Caco-2 (cell line): ENCODE measurements around the gene LEMD2. TPM values are rescaled to one million over a fixed set of nuclear protein-coding genes. Genes with fewer than 3 reads are reported as not detected.

ENCODE experiments used
- BruUV-seq: library from RNA; stranded (reverse); fragments of 400-500 nt; replicated peaks from 2 replicates; lab custom pipeline; 2021; lab: Mats Ljungman, UMichigan
- CTCF ChIA-PET: fragments of 300-600 bp; sonication (Branson Sonifier 250); formaldehyde crosslinking; loops from one replicate; lab custom pipeline; 2022; ENCODE audit warnings: antibody characterized with exemption; lab: Charles Lee
- POLR2A ChIA-PET: fragments of 300-600 bp; sonication (Branson Sonifier 250); formaldehyde crosslinking; loops from one replicate; lab custom pipeline; 2022; ENCODE audit warnings: antibody characterized with exemption; lab: Charles Lee
- DNase-seq, 2 experiments: peaks; one replicate each; pipeline versions ENCODE4 v3.0.0 to v3.0.0-alpha.2; 2020 to 2022
- H3K27me3 ChIP-seq: replicated peaks from 2 replicates; pipeline ENCODE4 v1.6.0; 2011; ENCODE audit warnings: low read length; ENCODE audit not compliant: control insufficient read depth, insufficient read depth
- H3K36me3 ChIP-seq: 2 replicates; pipeline ENCODE4 v1.5.1; 2011; ENCODE audit warnings: low read length; ENCODE audit not compliant: control insufficient read depth, insufficient read depth
- H3K4me1 ChIP-seq: fragments of 250-450 bp; sonication (Bioruptor Pico); 2 replicates; pipeline ENCODE4 v1.5.1; 2020; ENCODE audit warnings: mild to moderate bottlenecking
- H3K4me3 ChIP-seq: 2 replicates; pipeline ENCODE4 v1.5.1; 2011; ENCODE audit warnings: low read depth, mild to moderate bottlenecking, control low read depth, low read length
- H3K9me3 ChIP-seq: fragments of 250-450 bp; sonication (Bioruptor Pico); 2 replicates; pipeline ENCODE4 v1.5.1; 2020; ENCODE audit warnings: mild to moderate bottlenecking, moderate library complexity
- H3K27ac Mint-ChIP-seq: one replicate; pipeline ENCODE4 v1.8.0; 2022; ENCODE audit warnings: mixed read lengths; ENCODE audit not compliant: unreplicated experiment
- H3K27me3 Mint-ChIP-seq: one replicate; pipeline ENCODE4 v1.8.0; 2022; ENCODE audit warnings: mixed read lengths; ENCODE audit not compliant: insufficient read depth, unreplicated experiment
- H3K36me3 Mint-ChIP-seq: one replicate; pipeline ENCODE4 v1.8.0; 2022; ENCODE audit warnings: mild to moderate bottlenecking, mixed read lengths; ENCODE audit not compliant: insufficient read depth, unreplicated experiment
- H3K4me1 Mint-ChIP-seq: one replicate; pipeline ENCODE4 v1.8.0; 2022; ENCODE audit warnings: low read depth, mixed read lengths; ENCODE audit not compliant: unreplicated experiment
- H3K4me3 Mint-ChIP-seq: one replicate; pipeline ENCODE4 v1.8.0; 2022; ENCODE audit warnings: mild to moderate bottlenecking, moderate library complexity, mixed read lengths; ENCODE audit not compliant: unreplicated experiment
- H3K9me3 Mint-ChIP-seq: one replicate; pipeline ENCODE4 v1.8.0; 2022; ENCODE audit warnings: mixed read lengths; ENCODE audit not compliant: unreplicated experiment
- CTCF ChIP-seq, 2 experiments: fragments of 200-600 bp in 1 of 2; IDR thresholded peaks; 1 replicate in 1 of 2; 2 replicates in 1 of 2; pipeline versions ENCODE4 v1.5.1 to v1.8.0; 2011 to 2022; ENCODE audit warnings: antibody characterized with exemption in 1 of 2, control low read depth in 1 of 2, inconsistent platforms in 1 of 2, low read depth in 1 of 2, low read length in 1 of 2, mild to moderate bottlenecking in 1 of 2, moderate library complexity in 1 of 2; ENCODE audit not compliant: insufficient read depth in 1 of 2, severe bottlenecking in 1 of 2, unreplicated experiment in 1 of 2
- intact Hi-C: fragments of 100-400 bp; cut with micrococcal nuclease; formaldehyde crosslinking; loops from one replicate; pipeline ENCODE4 v1.10.0; 2022; ENCODE audit not compliant: unreplicated experiment
- total RNA-seq: library from RNA; stranded (reverse); gene quantifications from 2 replicates; pipeline ENCODE4 v1.2.3, GENCODE V29; 2022

LEMD2 gene
- total RNA-seq, 1 experiment from 2014 or later: 53.2 TPM

GRCh38 chr6:33772902-33773472 lies 15.9 kb downstream of the LEMD2 start:
- H3K4me3 Mint-ChIP-seq: no peak overlapping the region
- TF ChIP-seq CTCF (IDR thresholded peaks at IDR 0.05; ENCODE audit: insufficient read depth in 1 of 2, low read depth in 1 of 2, low read length in 1 of 2, severe bottlenecking in 1 of 2, unreplicated experiment in 1 of 2): no peak
- Histone ChIP-seq H3K9me3 (no peaks in the 10 kb centered on the region), H3K27me3 (no peaks in the 10 kb centered on the region), H3K4me3 (no peak overlapping the region), H3K4me1 (no peaks in the 10 kb centered on the region), H3K36me3 (peaks cover 3% of the 10 kb centered on the region)
- H3K27ac Mint-ChIP-seq: no peak overlapping the region
- DNase-seq: no peak
- no peaks in the 10 kb centered on the region for H3K9me3 Mint-ChIP-seq
- no peaks in the 10 kb centered on the region for H3K4me1 Mint-ChIP-seq
- peaks cover 26% of the 10 kb centered on the region for H3K36me3 Mint-ChIP-seq
- CTCF ChIA-PET: no interaction called here
- POLR2A ChIA-PET: no interaction called here
- intact Hi-C loops: no loop called here
- no peaks in the 10 kb centered on the region for H3K27me3 Mint-ChIP-seq
- BruUV-seq: no TSS peak

- H3K9me3 ChIP-seq: no peaks in the 10 kb centered on the region
- H3K4me1 Mint-ChIP-seq: no peaks in the 10 kb centered on the region
- BruUV-seq: no TSS peak
- H3K36me3 Mint-ChIP-seq: peaks cover 19% of the 10 kb centered on the region
- no peak for DNase-seq
- H3K36me3 ChIP-seq: peaks cover 3% of the 10 kb centered on the region; the same call in 1 of the 2 replicates
- ChIA-PET POLR2A (no interaction called here), CTCF (interaction anchor here (0.6 to 1.4 kb wide), 4 partner anchors 8 to 256 kb away, joined by 3 read pairs; no protein-coding TSS in a partner anchor)
- no peak for TF ChIP-seq CTCF (IDR thresholded peaks at IDR 0.05; ENCODE audit: insufficient read depth in 1 of 2, low read depth in 1 of 2, low read length in 1 of 2, severe bottlenecking in 1 of 2, unreplicated experiment in 1 of 2)
- no peaks in the 10 kb centered on the region for H3K27me3 Mint-ChIP-seq
- H3K4me3 ChIP-seq: no peak overlapping the region
- H3K9me3 Mint-ChIP-seq: no peaks in the 10 kb centered on the region
- no peak overlapping the region for H3K4me3 Mint-ChIP-seq
- H3K4me1 ChIP-seq: no peaks in the 10 kb centered on the region
- intact Hi-C loops: no loop called here
- no peak overlapping the region for H3K27ac Mint-ChIP-seq
- H3K27me3 ChIP-seq: no peaks in the 10 kb centered on the region
These were observed 16.7 kb downstream of the LEMD2 start for GRCh38 chr6:33772082-33772830.

DNA sequence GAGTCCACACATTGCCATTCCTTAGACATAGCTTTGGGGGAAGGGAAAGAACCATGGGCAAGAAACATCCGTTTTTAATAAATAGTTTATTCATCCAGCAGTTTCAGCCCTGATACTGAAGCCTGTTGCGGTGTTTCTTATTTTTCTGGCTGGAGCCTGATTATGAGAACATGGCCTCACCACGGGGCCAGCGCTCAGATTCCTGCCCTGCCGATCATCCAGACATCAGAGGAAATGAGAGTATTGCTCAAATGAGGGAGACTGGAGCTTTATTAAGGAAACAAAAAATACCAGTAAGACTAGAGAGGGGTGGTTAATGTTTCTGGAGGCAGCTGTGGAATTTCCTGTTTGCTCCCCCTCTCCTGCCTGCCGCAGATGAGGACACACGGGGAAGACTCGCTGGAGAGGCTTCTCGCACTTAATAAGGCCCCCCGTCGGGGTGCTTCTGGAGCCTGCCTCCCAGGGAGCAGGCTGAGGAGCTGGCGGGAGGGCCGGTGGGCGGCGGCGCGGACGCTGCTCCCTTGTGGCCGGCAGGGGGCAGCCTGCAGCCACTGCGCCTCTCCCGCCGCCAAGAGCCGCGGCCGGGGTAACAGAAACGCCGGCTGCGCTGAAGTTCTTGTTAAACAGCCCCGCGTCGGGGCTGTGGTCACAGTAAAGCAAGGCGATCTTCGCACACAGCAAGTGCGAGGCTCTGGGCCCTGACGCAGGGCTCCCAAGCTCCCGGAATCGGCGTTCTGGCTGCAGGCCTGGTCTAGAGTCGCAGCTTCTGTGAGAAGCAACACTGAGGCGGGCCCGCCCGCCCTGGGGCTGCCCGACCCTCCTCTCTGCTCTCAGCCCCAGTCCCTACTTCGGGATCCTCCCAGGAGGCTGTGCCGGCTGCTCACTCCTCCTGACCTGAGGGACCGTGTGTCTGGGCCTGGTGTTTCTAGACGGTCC lies 17.5 kb downstream of the LEMD2 start:
- Mint-ChIP-seq H3K27ac (no peak overlapping the region), H3K9me3 (no peaks in the 10 kb centered on the region), H3K4me3 (no peak overlapping the region), H3K4me1 (no peaks in the 10 kb centered on the region), H3K36me3 (peaks cover 16% of the 10 kb centered on the region), H3K27me3 (no peaks in the 10 kb centered on the region)
- no peaks in the 10 kb centered on the region for H3K9me3 ChIP-seq
- no peak overlapping the region for H3K4me3 ChIP-seq
- intact Hi-C loops: no loop called here
- no peaks in the 10 kb centered on the region for H3K27me3 ChIP-seq
- peak in 1 of 2 experiments; percentile 26 for DNase-seq
- peak; percentile 10 to 55 for TF ChIP-seq CTCF (IDR thresholded peaks at IDR 0.05; ENCODE audit: insufficient read depth in 1 of 2, low read depth in 1 of 2, low read length in 1 of 2, severe bottlenecking in 1 of 2, unreplicated experiment in 1 of 2)
- no peaks in the 10 kb centered on the region for H3K4me1 ChIP-seq
- ChIA-PET CTCF (interaction anchor here (1.0 to 1.4 kb wide), 4 partner anchors 9 to 256 kb away, joined by 3 read pairs; no protein-coding TSS in a partner anchor), POLR2A (no interaction called here)
- TSS peak; percentile 33 for BruUV-seq
- peaks cover 3% of the 10 kb centered on the region; the same call in 1 of the 2 replicates for H3K36me3 ChIP-seq
